Panc1 (cell line): ENCODE measurements around the gene PLK3. TPM values are rescaled to one million over a fixed set of nuclear protein-coding genes. Genes with fewer than 3 reads are reported as not detected.

ENCODE experiments used
- ATAC-seq: fragments of 200-7000 bp; cut with Tn5 transposase; 2 replicates; pipeline ENCODE4 v1.9.1; 2020; ENCODE audit warnings: mild to moderate bottlenecking, moderate library complexity
- BruUV-seq: library from RNA; stranded (reverse); fragments of 400-500 nt; replicated peaks from 2 replicates; lab custom pipeline; 2021; lab: Mats Ljungman, UMichigan
- CTCF ChIA-PET: fragments of 300-600 bp; sonication (Branson Sonifier 250); formaldehyde crosslinking; loops from one replicate; lab custom pipeline; 2022; ENCODE audit warnings: antibody characterized with exemption; lab: Charles Lee
- POLR2A ChIA-PET: fragments of 300-600 bp; sonication (Branson Sonifier 250); formaldehyde crosslinking; loops from one replicate; lab custom pipeline; 2022; ENCODE audit warnings: antibody characterized with exemption; lab: Charles Lee
- DNase-seq: peaks from one replicate; pipeline ENCODE4 v3.0.0-alpha.2; 2010; ENCODE audit warnings: low read depth, low spot score
- H3K27ac ChIP-seq: 2 replicates; pipeline ENCODE4 v1.5.1; 2011; ENCODE audit warnings: mild to moderate bottlenecking, low read length, inconsistent platforms
- H3K27me3 ChIP-seq: fragments of 200-500 bp; sonication (Bioruptor generic); 2 replicates; pipeline ENCODE4 v1.6.0; 2014; ENCODE audit warnings: low read length, inconsistent platforms; ENCODE audit not compliant: control insufficient read depth, insufficient read depth
- H3K36me3 ChIP-seq: fragments of 200-500 bp; sonication (Bioruptor generic); 2 replicates; pipeline ENCODE4 v1.5.1; 2014; ENCODE audit warnings: inconsistent platforms, mild to moderate bottlenecking, low read length, moderate library complexity; ENCODE audit not compliant: control insufficient read depth, insufficient read depth
- H3K4me1 ChIP-seq: 2 replicates; pipeline ENCODE4 v1.5.1; 2011; ENCODE audit warnings: inconsistent platforms, mild to moderate bottlenecking, low read length, moderate library complexity; ENCODE audit not compliant: control insufficient read depth, insufficient read depth
- H3K4me3 ChIP-seq, 2 experiments: 2 replicates each; pipeline ENCODE4 v1.5.1; 2011 to 2012; ENCODE audit warnings: low read depth in 2 of 2, low read length in 2 of 2, mild to moderate bottlenecking in 2 of 2, inconsistent platforms in 1 of 2, moderate library complexity in 1 of 2
- H3K9me3 ChIP-seq: fragments of 200-500 bp; sonication (Bioruptor generic); 2 replicates; pipeline ENCODE4 v1.5.1; 2014; ENCODE audit warnings: low read depth, mild to moderate bottlenecking, inconsistent platforms, low read length, moderate library complexity; ENCODE audit not compliant: control insufficient read depth, insufficient read depth
- POLR2AphosphoS5 ChIP-seq: IDR thresholded peaks from 2 replicates; pipeline ENCODE4 v1.6.1; 2012; ENCODE audit warnings: mild to moderate bottlenecking, low read depth, low read length, moderate library complexity
- SIN3A ChIP-seq: IDR thresholded peaks from 2 replicates; pipeline ENCODE4 v1.6.1; 2012; ENCODE audit warnings: low read depth, mild to moderate bottlenecking, low read length, moderate library complexity, borderline replicate concordance; ENCODE audit not compliant: insufficient read depth
- TCF7L2 ChIP-seq: IDR thresholded peaks from 2 replicates; pipeline ENCODE4 v1.6.1; 2011; ENCODE audit warnings: mild to moderate bottlenecking, low read depth, low read length, inconsistent platforms
- in situ Hi-C: cut with HindIII; loops from 2 replicates; pipeline ENCODE4 v1.10.0; 2016; ENCODE audit warnings: low sequenced_read_pairs, low pct_unique_long_range_greater_than_20kb
- intact Hi-C: fragments of 100-400 bp; cut with micrococcal nuclease; formaldehyde crosslinking; loops from one replicate; pipeline ENCODE4 v1.10.0; 2022; ENCODE audit not compliant: unreplicated experiment
- total RNA-seq: library from RNA; stranded (reverse); gene quantifications from one replicate; pipeline ENCODE4 v1.2.1, GENCODE V29; 2021; ENCODE audit not compliant: unreplicated experiment
- TF ChIP-seq, protein P1 (sequence below): fragments of 450-650 bp; IDR thresholded peaks from 2 replicates; pipeline ENCODE4 v1.5.1; 2017; ENCODE audit warnings: mild to moderate bottlenecking
- TF ChIP-seq, protein P2 (sequence below), 2 experiments: IDR thresholded peaks; 2 replicates each; pipeline ENCODE4 v1.6.1; 2011 to 2012; ENCODE audit warnings: low read depth in 2 of 2, control low read depth in 1 of 2, low read length in 1 of 2, mild to moderate bottlenecking in 1 of 2, moderate library complexity in 1 of 2; ENCODE audit not compliant: insufficient read depth in 1 of 2

PLK3 gene
- total RNA-seq, 1 experiment from 2014 or later: 13.7 TPM

DNA sequence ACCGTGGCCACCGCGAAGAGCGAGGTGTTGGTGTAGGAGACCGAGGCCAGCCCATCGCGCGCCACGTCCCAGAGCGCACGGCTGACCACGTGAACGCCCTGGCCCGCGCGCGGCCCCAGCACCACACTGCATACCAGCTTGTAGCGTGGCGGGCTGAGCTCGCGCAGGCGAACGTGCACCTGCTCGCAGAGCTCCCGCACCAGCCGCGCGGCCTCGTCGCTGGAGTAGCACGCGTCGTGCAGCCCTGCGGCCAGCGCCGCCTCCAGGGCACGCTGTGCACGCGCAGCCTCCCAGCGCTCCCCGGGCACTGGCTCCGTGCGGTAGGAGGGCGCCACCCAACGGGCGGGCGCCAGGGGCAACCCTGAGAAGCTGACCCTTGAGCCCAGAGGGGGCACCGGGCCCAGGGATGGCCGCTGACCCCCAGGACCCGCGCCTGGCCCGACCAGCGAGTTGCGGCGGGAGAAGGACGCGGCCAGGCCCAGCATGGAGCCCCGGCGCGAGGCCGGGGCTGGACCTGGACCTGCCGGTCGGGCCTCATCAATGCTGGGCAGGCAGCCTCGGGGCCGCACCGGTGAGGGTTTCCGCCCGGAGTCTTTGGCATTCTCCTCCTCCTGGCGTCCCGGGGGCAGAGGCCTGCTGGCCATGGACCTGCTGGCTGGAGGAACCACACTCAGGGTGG, 6.0 kb downstream of the PLK3 start:
- POLR2A ChIA-PET: interaction anchor here (0.6 to 1.2 kb wide), 2 partner anchors 13 to 84 kb away, joined by 3 to 6 read pairs; no protein-coding TSS in a partner anchor
- TF ChIP-seq POLR2AphosphoS5 (no peak), TCF7L2 (no peak)
- TF ChIP-seq, protein P1, sequence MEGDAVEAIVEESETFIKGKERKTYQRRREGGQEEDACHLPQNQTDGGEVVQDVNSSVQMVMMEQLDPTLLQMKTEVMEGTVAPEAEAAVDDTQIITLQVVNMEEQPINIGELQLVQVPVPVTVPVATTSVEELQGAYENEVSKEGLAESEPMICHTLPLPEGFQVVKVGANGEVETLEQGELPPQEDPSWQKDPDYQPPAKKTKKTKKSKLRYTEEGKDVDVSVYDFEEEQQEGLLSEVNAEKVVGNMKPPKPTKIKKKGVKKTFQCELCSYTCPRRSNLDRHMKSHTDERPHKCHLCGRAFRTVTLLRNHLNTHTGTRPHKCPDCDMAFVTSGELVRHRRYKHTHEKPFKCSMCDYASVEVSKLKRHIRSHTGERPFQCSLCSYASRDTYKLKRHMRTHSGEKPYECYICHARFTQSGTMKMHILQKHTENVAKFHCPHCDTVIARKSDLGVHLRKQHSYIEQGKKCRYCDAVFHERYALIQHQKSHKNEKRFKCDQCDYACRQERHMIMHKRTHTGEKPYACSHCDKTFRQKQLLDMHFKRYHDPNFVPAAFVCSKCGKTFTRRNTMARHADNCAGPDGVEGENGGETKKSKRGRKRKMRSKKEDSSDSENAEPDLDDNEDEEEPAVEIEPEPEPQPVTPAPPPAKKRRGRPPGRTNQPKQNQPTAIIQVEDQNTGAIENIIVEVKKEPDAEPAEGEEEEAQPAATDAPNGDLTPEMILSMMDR: no peak; the same call in 1 of the 2 replicates
- TF ChIP-seq, protein P2, sequence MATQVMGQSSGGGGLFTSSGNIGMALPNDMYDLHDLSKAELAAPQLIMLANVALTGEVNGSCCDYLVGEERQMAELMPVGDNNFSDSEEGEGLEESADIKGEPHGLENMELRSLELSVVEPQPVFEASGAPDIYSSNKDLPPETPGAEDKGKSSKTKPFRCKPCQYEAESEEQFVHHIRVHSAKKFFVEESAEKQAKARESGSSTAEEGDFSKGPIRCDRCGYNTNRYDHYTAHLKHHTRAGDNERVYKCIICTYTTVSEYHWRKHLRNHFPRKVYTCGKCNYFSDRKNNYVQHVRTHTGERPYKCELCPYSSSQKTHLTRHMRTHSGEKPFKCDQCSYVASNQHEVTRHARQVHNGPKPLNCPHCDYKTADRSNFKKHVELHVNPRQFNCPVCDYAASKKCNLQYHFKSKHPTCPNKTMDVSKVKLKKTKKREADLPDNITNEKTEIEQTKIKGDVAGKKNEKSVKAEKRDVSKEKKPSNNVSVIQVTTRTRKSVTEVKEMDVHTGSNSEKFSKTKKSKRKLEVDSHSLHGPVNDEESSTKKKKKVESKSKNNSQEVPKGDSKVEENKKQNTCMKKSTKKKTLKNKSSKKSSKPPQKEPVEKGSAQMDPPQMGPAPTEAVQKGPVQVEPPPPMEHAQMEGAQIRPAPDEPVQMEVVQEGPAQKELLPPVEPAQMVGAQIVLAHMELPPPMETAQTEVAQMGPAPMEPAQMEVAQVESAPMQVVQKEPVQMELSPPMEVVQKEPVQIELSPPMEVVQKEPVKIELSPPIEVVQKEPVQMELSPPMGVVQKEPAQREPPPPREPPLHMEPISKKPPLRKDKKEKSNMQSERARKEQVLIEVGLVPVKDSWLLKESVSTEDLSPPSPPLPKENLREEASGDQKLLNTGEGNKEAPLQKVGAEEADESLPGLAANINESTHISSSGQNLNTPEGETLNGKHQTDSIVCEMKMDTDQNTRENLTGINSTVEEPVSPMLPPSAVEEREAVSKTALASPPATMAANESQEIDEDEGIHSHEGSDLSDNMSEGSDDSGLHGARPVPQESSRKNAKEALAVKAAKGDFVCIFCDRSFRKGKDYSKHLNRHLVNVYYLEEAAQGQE (IDR thresholded peaks at IDR 0.05; ENCODE audit: insufficient read depth in 1 of 2, low read depth in 2 of 2, low read length in 1 of 2): no peak
- intact Hi-C loops (no loop called here), in situ Hi-C loops (no loop called here)
- CTCF ChIA-PET: no interaction called here
- peak overlapping the region; percentile 94 for H3K27ac ChIP-seq
- BruUV-seq: no TSS peak
- no peaks in the 10 kb centered on the region for H3K36me3 ChIP-seq
- DNase-seq: no peak
- H3K27me3 ChIP-seq: no peaks in the 10 kb centered on the region
- no peak overlapping the region for H3K4me3 ChIP-seq
- ATAC-seq: no peak
- no peaks in the 10 kb centered on the region for H3K9me3 ChIP-seq
- peaks cover 49% of the 10 kb centered on the region for H3K4me1 ChIP-seq

DNA sequence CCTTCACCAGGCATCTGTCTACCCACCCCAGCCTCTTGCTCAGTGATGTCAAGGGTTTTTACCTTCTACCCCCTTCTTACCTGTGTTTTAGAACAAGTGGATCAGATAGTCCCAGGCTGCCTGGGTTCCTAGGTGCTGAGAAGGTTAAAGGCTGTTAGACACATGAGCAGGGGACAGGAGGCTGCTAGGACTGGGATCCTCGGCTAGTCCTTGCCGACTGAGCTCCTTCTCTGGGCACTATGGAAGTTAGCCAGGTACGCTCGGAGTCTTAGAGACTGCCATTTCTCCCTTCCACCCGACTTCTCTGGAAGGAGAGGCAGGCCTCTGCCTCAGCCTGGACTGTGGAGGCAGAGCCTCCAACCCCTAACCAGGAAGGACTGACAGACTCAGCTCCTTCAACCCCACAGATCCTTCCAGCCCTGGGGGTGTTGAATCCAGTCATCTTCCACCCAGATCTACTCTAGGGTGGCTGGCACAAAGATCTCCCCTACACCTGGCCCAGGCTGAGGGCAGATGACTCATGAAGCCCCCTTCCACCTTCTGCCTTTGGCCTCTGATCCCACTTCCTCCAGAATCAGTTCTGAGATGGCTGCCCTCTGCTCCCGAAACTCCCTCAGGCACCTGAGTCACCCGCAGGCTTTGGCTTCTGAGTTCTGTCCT, 6.7 kb downstream of the PLK3 start, which contains the start of gene DYNLT4:
TSS of gene DYNLT4 (minus strand) at position 648 of the 660 bp plus-strand sequence. CDS start 683 bp downstream, outside the sequence.
- no peaks in the 10 kb centered on the region for H3K27me3 ChIP-seq
- no peak for TF ChIP-seq POLR2AphosphoS5
- TF ChIP-seq, protein P2 (IDR thresholded peaks at IDR 0.05; ENCODE audit: insufficient read depth in 1 of 2, low read depth in 2 of 2, low read length in 1 of 2): no peak
- no peak for TF ChIP-seq TCF7L2
- TF ChIP-seq, protein P1: no peak
- TF ChIP-seq SIN3A: no peak
- ATAC-seq (peak; percentile 12), DNase-seq (no peak)
- POLR2A ChIA-PET: interaction anchor here (0.6 to 1.2 kb wide), 2 partner anchors 12 to 85 kb away, joined by 3 to 6 read pairs; no protein-coding TSS in a partner anchor
- peaks cover 48% of the 10 kb centered on the region for H3K4me1 ChIP-seq
- no peak within 1 kb of the TSS for H3K4me3 ChIP-seq
- intact Hi-C loops: no loop called here
- no TSS peak for BruUV-seq
- CTCF ChIA-PET: no interaction called here
- peak within 1 kb of the TSS; percentile 94 for H3K27ac ChIP-seq
- in situ Hi-C loops: no loop called here
- H3K36me3 ChIP-seq: no peaks in the 10 kb centered on the region
- no peaks in the 10 kb centered on the region for H3K9me3 ChIP-seq
